Amniotic stem cell (primary cell): Measurements from ENCODE around the gene DNM2.

Source experiments
- DNase-seq: peaks from one replicate; lab custom pipeline; 2025; lab: John Stamatoyannopoulos, UW

DNM2 gene

GRCh38 chr19:10691178-10691881, 26.5 kb upstream of the DNM2 start:
- DNase-seq, result no peak

GRCh38 chr19:10691883-10692282, 26.0 kb upstream of the DNM2 start:
- DNase-seq, result no peak

GRCh38 chr19:10692673-10693264, 25.1 kb upstream of the DNM2 start:
- DNase-seq, result no peak

- no peak for DNase-seq
Measured at GRCh38 chr19:10694706-10695307, 23.1 kb upstream of the DNM2 start.

- DNase-seq, result peak; percentile 92
Measured at GRCh38 chr19:10695401-10696398, 22.2 kb upstream of the DNM2 start.

GRCh38 chr19:10699650-10700335, 18.1 kb upstream of the DNM2 start:
- peak; percentile 24 for DNase-seq

- DNase-seq, result no peak
Measured at GRCh38 chr19:10701955-10702525, 15.8 kb upstream of the DNM2 start.

GRCh38 chr19:10706990-10707389, 10.9 kb upstream of the DNM2 start:
- DNase-seq, result no peak

GRCh38 chr19:10707440-10707839, 10.4 kb upstream of the DNM2 start:
- no peak for DNase-seq

GRCh38 chr19:10708291-10708690, 9.6 kb upstream of the DNM2 start:
- no peak for DNase-seq

GRCh38 chr19:10712045-10712444, 5.8 kb upstream of the DNM2 start:
- no peak for DNase-seq

GRCh38 chr19:10712754-10713153, 5.1 kb upstream of the DNM2 start:
- no peak for DNase-seq

GRCh38 chr19:10713317-10713716, 4.6 kb upstream of the DNM2 start:
- no peak for DNase-seq

- DNase-seq, result no peak
Measured at GRCh38 chr19:10717054-10717355, 874 bp upstream of the DNM2 start.

- no peak for DNase-seq
Measured at GRCh38 chr19:10718205-10719196, 622 bp downstream of the DNM2 start.

GRCh38 chr19:10719466-10719961, 1.6 kb downstream of the DNM2 start:
- no peak for DNase-seq

GRCh38 chr19:10720607-10721125, 2.8 kb downstream of the DNM2 start:
- no peak for DNase-seq

- DNase-seq, result no peak
Measured at GRCh38 chr19:10723591-10723990, 5.7 kb downstream of the DNM2 start.

- peak; percentile 38 for DNase-seq
Measured at GRCh38 chr19:10724573-10725071, 6.7 kb downstream of the DNM2 start.

- DNase-seq, result no peak
Measured at GRCh38 chr19:10725415-10725814, 7.5 kb downstream of the DNM2 start.
